Measurements from ENCODE around the gene MRPS23. TPM values are rescaled to one million over a fixed set of nuclear protein-coding genes. Genes with fewer than 3 reads are reported as not detected.
"Not testable (repeated sequence)": the region's sequence is repeated elsewhere in the genome, so short reads cannot be mapped to it uniquely, and the experiment has no call there.

Gene MRPS23
- total RNA-seq, 1 donor from 2014 or later: 31.9 TPM

DNA sequence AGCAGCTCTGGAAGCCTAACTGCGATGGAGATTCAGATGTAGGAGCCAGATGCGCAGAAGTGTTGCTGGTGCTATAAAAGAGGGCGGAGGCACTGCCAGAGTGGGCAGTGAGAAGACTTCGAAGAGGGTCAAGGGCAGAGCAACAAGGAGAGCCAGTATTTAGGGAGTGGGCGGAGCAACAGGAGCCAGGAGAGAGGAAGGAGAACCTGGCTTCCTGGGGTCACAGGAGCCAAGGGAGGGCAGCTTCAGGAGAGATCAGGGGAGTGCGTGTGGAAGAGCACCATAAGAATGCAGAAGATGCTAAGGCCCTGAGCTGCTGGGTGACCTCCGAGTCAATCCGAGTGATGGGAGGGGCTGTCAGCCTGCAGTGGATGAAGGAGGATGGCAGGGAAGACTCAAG lies 14.4 kb upstream of the MRPS23 start:
- no peak for DNase-seq (ENCODE audit: low spot score)

DNA sequence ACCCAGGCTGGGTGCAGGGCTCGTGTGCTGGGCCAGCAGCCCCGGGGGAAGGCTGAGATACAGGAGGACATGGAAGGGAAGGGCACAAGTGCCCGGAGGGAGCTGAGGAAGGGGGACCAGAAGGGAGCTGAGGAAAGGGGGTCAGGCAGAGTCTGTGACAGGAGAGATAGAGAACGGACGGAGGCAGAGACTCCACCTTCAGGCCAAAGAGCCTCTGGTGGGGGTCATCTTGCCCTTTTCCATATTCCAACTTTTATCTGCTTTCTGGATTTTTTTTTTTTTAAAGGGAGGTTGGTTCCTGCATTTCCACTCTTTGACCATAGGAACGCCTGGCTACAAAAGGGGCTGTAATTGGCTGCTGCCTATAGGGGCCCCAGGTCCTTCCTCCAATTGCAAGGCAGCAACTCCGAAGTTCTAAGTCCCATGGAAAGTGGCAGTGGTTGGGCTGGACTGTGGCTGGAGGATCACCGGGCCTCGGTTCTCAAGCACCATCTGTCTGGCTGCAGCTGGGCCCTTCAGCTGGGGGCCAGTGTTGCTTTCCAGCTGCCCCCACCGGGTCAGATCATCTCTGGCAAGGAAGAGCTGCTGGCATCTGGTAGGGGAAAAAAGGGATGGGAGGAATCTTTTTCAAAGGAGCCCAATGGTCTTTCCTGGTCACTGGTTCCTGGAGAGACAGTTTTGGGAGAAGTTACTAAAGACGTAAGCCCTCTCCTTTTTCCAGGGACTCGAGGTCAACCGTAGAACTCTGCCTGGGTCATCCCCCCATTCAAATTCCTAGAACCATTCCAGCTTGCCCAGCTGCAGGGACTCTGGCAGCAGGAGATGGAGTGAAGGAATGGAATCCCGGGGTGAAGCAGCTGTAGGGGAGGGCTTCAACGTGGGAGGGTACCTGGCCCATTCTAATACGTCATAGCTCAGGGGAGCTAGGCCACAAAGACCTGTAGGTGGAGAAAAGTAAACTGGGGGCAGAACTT lies 13.1 kb upstream of the MRPS23 start:
- no peak for DNase-seq (ENCODE audit: low spot score)

DNA sequence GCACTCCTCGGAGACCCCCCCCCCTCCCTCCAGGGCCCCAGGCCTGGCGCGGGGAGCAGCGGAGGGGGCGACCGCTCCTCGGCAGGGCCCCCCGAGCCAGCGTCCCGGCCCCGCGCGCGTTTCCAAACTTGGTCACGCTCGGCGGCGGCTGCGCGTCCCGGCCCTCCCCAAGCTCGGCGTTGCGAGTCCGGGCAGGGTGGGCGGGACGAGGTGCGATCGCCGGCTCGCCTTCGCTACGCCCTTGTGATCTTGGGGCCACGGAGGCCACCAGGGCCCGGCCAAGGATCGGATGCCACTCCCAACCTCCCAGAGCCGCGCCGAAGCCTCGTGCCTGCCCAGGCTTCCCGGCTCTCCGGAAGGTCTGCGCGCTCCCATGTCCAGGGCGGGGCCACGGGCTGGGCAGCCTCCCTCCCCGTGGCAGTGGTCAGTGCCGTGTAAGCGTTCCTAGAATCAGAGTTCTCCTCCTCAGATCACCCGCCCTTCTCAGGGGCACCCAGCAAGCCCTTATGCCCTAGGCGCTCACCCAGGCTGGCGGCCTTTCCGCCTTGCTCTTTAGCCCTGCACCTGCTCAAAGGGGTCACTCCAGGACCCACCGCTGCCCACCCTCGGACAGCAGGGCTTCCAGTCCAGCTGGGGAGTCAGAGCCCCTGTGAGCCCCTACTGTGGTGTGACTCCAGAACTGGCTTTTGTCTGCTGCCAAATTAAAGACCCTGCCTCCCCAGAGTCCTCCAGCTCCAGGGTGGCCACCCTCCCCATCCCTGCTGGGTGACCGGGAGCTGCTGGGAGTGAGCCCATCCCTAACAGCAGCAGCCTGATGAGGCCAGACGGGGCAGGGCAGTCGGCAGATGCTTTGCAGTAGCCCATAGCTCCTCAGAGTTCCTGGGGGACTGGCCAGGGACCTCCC lies 12.2 kb upstream of the MRPS23 start:
- DNase-seq (ENCODE audit: low spot score): peak; percentile 94

DNA sequence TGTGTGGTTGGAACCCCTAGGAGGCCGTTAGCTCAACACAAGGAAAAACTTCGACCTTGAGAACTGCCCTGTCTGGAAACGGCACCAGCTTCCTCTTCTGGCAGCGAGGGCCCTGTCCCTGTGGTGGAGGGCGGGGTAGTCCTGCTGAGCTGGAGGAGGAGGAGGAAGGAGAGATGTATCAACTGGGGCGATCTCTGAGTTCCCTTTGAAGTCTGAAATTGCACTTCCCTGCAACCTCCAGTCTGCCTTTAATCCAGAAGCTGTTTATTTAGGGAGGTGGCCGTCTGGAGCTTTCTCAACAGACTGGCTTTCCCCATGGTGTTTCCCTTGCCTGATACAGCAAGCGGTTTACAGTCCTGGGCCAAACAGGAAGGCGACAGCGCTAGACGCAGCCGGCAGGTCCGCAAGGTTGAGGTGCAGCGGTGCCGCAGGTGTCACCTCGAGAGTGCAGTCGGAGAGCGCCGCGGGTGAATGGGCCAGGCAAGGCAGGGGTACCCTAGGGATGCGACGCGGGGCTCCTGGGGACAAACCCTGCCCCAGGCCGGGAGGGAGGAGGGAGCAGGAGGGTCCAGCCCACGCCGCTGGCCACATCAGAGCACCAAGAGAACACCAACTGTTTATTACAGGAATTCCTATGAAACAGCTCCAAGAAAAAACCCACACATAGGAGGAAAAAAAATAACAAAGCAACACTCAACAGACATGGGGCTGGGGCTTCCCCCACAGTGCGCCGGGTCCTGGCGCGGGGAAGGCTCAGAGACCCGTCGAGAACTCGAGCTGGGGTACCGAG lies 11.4 kb upstream of the MRPS23 start:
- no peak for DNase-seq (ENCODE audit: low spot score)

DNA sequence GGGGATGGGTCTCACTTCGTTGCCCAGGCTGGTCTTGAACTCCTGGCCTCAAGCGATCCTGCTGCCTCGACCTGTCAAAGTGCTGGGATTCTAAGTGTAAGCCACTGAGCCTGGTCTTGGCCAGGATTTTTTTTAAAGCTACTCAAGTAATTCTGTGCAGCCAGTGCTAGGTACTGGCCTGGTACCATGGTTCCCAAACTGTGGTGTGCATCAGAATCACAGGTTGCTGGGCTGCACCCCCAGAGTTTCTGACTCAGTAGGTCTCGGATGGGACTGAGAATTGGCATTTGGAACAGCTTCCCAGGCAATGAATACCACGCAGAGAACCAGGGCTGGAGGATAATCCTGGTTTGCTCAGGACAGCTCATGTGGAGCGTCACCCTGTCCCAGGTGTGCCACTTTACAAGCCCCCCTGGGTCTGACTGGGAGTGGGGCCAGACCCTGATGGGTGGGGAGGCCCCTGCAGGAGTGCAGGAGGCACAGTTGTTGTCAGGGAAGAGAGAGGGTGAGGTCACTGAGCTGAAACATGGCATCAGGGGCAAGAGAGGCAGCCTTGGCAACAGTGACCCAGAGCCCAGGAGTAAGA lies 10.7 kb upstream of the MRPS23 start:
- DNase-seq (ENCODE audit: low spot score): no peak

DNA sequence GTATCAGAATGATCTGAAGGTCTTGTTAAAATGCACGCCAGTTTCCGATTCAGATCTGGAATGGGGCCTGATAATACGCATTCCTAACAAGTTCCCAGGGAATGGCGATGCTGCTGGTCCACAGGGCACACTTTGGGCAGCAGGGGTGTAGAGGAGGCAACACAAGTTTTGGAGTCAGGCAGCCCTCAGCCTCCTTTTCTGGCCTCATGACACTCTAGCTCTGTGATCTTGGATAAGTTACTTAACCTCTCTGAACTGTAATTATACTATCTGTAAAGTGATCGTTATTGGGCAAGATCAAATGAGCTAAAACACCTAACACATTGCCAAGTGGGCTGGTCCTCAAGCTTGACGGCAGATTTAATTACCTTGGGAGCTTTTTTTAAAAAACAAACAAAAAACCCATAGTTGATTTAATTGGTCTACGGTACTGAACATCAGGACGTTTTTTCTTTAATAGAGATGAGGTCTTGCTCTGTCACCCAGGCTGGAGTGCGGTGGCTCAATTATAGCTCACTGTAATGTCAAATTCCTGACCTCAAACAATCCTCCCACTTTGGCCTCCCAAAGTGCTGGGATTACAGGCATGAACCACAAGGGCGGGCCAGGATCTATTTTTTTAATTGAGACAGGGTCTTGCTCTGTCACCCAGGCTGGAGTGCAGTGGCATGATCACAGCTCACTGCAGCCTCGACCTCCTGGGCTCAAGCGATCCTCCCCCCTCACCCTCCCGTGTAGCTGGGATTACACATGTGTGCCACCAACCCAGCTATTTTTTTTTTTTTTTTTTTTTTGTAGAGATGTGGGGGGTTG lies 10.0 kb upstream of the MRPS23 start:
- no peak for DNase-seq (ENCODE audit: low spot score)

DNA sequence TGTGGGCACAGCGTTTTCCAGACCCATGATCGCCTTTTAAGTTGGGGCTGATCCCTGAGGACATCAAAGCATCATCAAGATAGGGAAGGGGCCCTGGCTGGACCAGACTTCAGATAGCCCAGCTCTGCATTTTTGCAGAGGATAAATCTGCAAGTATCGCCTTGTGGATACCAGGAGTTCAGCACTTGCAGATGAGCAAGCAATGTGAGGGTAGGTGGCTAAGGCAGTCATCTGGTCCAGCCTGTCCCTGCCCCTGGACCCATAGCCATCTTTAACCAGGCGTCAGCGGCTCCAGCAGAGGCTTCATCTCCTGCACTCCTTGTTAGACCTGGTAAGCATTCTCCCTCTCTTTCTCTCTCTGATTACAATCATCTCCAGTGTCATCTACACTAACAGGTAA lies 9.0 kb upstream of the MRPS23 start:
- DNase-seq (ENCODE audit: low spot score): no peak

DNA sequence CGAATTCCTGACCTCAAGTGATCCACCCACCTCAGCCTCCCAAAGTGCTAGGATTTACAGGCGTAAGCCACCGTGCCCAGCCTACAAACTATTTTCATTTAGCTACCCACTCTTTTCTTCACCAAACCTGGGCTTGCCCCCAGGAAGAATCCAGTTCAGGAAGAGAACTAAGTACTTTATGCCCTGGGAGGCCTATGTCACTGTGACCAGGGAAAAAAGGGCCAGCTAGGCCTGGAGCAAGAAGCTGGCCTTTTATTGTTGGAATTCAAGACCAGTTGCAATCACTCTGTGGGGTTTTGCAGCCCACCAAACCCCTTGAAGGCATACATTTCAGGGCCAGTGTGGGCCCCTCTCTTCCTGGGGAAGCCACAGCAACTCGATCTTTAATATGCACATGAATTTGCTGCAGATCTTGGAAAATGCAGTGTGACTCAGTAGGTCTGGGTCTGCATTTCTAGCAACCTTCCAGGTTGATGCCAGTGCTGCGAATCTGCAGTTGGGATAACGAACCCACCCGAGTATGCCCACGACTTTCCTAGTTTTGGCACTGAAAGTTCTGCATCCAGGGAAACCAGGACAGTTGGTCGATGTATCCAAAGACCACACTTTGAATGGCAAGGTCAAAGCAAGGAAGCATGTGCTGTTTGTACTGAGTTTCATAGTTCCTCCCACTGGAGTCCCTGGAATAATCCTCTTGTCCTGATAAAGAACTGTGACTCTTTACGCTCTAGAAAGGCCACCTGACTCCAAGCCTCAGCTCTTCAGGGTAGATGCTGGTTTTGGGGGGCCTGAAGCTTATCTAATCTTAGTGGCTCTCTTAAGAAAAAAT lies 7.2 kb upstream of the MRPS23 start:
- DNase-seq (ENCODE audit: low spot score): no peak

DNA sequence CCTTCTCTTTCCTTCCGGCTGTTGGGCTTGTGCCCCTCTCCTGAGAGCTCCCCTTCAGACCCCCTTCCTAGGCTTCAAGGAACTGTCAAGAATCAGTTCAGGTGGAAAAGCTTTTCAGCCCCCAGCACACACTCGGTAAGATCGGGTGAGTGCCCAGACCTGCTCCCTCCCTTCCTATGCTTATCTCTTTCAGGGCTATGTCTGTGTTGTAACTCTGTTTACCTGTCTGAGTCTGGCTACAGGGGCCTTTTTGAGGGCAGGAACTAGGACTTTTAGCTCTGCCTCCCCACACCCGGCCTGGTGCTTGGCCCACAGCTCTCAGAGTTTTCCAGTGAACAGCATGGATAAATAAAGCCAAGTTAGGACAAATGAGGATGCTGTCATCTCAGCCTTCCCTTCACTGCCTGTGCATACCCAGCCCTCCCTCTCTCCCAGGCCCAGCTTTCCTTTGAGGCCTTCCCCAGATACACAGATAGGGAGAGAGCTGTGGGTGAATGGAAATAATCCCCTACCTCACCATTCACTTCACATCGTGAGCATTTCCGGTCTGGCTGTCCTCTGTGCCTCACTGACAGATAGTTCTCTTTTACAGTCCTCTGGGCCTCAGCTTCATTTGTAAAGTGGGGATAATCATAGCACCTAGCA lies 5.7 kb upstream of the MRPS23 start:
- no peak for DNase-seq (ENCODE audit: low spot score)

DNA sequence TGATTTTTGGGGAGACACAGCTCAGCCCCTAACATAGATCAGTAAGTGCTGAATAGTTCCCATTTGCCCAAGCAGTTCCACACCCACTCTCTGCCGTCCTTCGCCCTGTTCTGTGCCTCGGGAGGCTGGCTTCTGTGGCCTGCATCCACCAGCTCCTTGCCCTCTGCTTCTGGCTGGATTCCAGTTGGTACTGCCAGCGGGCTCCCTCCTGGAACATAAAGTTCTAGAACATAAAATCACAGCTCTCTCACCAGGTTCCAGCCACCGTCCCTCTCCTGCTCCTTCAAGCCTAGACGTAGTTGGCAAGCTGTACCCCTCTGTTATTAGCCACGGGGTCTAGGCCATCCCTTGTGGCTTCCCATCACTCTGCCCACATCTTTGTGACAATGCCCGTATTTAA lies 3.9 kb upstream of the MRPS23 start:
- no peak for DNase-seq (ENCODE audit: low spot score)

DNA sequence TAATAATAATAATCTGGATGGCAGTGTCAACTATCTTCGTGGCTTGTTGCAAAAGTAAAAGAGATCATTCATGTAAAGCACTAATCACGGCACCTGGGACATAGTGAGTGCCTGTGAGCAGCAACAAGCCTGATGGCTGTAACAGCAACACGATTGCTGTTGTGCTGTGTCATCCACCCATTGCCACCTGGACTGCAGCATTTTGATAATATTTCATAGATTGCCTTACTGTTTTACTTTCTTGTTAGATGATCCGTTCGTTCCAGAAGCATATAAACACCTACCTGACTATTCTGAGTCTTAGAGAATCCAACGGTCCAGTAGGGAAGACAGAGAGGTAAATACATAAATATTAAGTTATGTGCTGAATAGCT lies 3.1 kb upstream of the MRPS23 start:
- DNase-seq (ENCODE audit: low spot score): no peak

DNA sequence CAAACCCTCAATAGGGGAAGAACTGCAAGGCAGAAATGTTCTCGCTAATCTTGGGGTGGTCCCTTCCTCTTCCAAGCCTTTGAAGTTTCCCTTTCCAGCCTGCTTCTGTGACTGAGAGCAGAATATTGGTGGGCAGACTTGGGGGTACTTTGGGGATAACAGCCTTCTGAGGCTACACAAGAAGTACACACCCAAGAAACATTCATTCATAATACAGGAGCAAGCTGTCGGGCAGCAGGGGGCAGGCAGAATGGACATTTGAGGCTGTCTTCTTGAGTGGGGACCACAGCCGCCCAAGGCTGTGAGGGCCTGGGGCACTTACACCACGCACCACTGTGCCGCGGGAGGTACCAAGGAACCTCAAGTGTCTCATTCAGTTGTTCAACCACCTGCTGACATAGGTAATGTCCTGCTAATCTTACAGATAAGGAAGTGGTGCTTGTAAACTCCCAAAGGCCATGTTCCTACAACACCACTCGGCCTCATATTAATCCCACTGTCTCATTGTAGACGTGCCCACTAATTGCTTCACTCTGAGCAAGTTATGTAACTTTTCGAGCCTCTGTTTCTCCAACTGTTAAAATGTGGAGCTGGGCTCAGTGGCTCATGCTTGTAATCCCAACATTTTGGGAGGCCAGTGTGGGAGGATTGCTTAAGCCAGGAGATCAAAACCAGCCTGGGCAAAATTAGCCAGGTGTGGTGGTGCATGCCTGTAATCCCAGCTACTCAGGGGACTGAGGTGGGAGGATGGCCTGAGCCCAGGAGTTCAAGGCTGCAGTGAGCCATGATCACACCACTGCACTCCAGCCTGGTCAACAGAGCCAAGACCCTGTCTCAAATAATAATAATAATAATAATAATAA lies 2.5 kb upstream of the MRPS23 start:
- no peak for DNase-seq (ENCODE audit: low spot score)

DNA sequence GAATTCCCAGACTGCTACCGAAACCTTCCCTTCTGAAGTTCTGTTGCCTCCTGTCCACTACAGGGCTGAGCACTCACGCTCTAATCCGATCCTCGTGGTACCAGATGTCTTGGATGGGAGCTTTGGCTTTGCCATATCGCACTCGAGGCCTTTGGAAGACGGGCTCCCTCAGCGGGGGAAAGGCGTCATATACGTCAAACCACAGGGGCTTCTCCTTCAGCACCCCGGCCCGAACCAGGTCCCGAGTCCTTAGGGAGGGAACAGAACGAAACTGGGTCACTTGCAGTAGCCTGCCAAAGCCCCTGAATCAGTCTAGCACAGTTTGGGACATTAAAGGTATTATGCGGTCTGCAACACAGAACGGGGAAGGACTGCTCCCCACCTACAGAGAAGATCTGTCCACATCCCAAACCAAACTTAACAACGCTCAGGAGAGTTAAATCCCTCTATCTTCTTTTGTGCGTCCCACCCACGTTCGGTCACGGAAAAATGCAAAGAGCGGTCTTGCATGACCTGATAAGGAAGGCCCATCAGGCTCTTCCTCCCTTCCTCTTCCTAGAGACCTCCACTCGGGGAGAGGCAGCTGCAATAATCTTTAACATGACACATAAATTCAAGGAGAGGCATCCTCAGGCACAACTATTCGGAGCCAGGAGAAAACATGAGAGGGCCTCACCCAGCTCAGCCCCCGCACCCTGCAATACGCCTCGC lies 526 bp downstream of the MRPS23 start:
- no peak for DNase-seq (ENCODE audit: low spot score)

DNA sequence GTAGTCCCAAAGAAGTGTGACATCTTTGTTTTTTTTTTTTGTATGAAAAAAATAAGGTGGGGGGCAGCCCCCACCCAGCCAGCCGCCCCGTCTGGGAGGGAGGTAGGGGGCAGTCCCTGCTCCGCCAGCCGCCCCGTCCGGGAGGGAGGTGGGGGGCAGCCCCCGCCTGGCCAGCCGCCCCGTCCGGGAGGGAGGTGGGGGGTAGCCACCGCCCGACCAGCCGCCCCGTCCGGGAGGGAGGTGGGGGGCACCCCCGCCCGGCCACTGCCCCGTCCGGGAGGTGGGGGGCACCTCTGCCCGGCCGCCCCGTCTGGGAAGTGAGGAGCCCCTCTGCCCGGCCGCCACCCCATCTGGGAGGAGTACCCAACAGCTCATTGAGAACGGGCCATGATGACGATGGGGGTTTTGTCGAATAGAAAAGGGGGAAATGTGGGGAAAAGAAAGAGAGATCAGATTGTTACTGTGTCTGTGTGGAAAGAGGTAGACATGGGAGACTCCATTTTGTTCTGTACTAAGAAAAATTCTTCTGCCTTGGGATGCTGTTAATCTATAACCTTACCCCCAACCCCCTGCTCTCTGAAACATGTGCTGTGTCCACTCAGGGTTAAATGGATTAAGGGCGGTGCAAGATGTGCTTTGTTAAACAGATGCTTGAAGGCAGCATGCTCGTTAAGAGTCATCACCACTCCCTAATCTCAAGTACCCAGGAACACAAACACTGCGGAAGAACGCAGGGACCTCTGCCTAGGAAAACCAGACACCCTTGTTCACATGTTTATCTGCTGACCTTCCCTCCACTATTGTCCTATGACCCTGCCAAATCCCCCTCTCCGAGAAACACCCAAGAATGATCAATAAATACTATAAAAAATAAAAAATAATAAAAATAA lies 3.5 kb downstream of the MRPS23 start:
- DNase-seq (ENCODE audit: low spot score): not testable (repeated sequence)

DNA sequence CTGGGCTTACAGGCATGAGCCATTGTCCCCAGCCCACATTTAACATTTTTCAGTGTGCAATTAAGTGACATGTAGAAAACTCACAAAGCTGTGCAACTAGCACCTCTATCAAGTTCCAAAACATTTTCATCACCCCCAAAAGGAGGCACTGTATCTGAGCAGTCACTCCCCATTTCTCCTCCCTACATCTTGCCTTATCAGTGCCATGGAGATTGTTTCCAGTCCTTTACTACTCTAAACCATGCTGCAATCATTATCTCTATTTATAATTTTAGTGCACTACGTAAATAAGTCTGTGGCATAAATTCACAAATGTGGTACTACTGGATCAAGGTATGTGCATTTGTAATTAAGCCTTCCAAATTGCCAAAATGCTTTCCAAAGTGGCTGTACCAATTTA lies 7.6 kb downstream of the MRPS23 start:
- DNase-seq (ENCODE audit: low spot score): no peak

DNA sequence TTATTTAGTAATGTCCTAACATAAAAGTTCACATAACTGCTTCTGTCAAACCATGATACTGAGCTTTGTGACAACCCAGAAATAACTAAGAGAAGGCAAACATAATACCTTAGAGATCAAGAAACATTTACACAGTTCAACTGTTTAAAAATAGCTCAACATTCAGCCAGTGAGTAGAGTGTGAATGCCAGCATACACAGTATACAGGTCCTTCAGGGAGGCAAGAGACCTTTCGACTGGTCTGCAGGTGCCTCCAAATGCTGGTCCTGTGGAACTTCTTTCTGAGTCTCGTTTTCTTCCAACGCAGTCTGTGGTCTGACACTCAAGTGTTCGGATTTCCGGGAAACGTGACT lies 10.3 kb downstream of the MRPS23 start:
- DNase-seq (ENCODE audit: low spot score): no peak
